Uterus (tissue), 2 donors: ENCODE results near the gene TRMO.

Source experiments
- POLR2A ChIP-seq, 2 donors: fragments of 450-650 bp; IDR thresholded peaks; one replicate each; pipeline ENCODE4 v1.6.1; 2016; ENCODE audit warnings: antibody characterized with exemption in 2 of 2, mild to moderate bottlenecking in 1 of 2, moderate library complexity in 1 of 2
- TF ChIP-seq, protein P1 (sequence below), 4 experiments: fragments of 200-600 bp in 2 of 4; fragments of 450-650 bp in 2 of 4; sonication (generic) in 2 of 4; IDR thresholded peaks; one replicate each; pipeline ENCODE4 v1.5.1; 2016 to 2019; ENCODE audit warnings: antibody characterized with exemption in 4 of 4, mild to moderate bottlenecking in 2 of 4, moderate library complexity in 1 of 4

- TF ChIP-seq, protein P1, sequence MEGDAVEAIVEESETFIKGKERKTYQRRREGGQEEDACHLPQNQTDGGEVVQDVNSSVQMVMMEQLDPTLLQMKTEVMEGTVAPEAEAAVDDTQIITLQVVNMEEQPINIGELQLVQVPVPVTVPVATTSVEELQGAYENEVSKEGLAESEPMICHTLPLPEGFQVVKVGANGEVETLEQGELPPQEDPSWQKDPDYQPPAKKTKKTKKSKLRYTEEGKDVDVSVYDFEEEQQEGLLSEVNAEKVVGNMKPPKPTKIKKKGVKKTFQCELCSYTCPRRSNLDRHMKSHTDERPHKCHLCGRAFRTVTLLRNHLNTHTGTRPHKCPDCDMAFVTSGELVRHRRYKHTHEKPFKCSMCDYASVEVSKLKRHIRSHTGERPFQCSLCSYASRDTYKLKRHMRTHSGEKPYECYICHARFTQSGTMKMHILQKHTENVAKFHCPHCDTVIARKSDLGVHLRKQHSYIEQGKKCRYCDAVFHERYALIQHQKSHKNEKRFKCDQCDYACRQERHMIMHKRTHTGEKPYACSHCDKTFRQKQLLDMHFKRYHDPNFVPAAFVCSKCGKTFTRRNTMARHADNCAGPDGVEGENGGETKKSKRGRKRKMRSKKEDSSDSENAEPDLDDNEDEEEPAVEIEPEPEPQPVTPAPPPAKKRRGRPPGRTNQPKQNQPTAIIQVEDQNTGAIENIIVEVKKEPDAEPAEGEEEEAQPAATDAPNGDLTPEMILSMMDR (IDR thresholded peaks at IDR 0.05) = no peak
- TF ChIP-seq POLR2A (IDR thresholded peaks at IDR 0.05) = no peak
Measured at GRCh38 chr9:97907632-97908031, 14.7 kb downstream of the TRMO start.
